Liver (tissue), 3 donors: ENCODE results near the gene ENDOG.

Experiments used
- EGR1 ChIP-seq, 2 donors: IDR thresholded peaks; 2 replicates each; pipeline ENCODE4 v1.6.1; 2016 to 2018; ENCODE audit warnings: antibody characterized with exemption in 2 of 2, low read depth in 2 of 2
- HNF4G ChIP-seq: IDR thresholded peaks from 2 replicates; pipeline ENCODE4 v1.6.1; 2016; ENCODE audit warnings: antibody characterized with exemption
- JUND ChIP-seq, 2 donors: IDR thresholded peaks; 2 replicates each; pipeline ENCODE4 v1.6.1; 2016; ENCODE audit warnings: antibody characterized with exemption in 2 of 2
- RAD21 ChIP-seq, 2 donors: IDR thresholded peaks; 2 replicates each; pipeline ENCODE4 v1.6.1; 2016; ENCODE audit warnings: antibody characterized with exemption in 2 of 2, mild to moderate bottlenecking in 2 of 2
- REST ChIP-seq: IDR thresholded peaks from 2 replicates; pipeline ENCODE4 v1.6.1; 2016; ENCODE audit warnings: antibody characterized with exemption, mild to moderate bottlenecking
- RXRA ChIP-seq, 2 donors: IDR thresholded peaks; 2 replicates each; pipeline ENCODE4 v1.6.1; 2017 to 2018; ENCODE audit warnings: antibody characterized with exemption in 2 of 2, mild to moderate bottlenecking in 1 of 2
- SP1 ChIP-seq: IDR thresholded peaks from 2 replicates; pipeline ENCODE4 v1.6.1; 2018; ENCODE audit warnings: antibody characterized with exemption, mild to moderate bottlenecking
- TF ChIP-seq, protein P1 (sequence below): fragments of 150-350 bp; IDR thresholded peaks from 2 replicates; pipeline ENCODE4 v1.5.1; 2017; ENCODE audit warnings: improper control_type of control experiment, low read depth, low read length; ENCODE audit not compliant: missing input control
- TF ChIP-seq, protein P2 (sequence below): IDR thresholded peaks from 2 replicates; pipeline ENCODE4 v1.6.1; 2016; ENCODE audit warnings: antibody characterized with exemption
- donor health status: healthy.
- donor health status: healthy.

DNA sequence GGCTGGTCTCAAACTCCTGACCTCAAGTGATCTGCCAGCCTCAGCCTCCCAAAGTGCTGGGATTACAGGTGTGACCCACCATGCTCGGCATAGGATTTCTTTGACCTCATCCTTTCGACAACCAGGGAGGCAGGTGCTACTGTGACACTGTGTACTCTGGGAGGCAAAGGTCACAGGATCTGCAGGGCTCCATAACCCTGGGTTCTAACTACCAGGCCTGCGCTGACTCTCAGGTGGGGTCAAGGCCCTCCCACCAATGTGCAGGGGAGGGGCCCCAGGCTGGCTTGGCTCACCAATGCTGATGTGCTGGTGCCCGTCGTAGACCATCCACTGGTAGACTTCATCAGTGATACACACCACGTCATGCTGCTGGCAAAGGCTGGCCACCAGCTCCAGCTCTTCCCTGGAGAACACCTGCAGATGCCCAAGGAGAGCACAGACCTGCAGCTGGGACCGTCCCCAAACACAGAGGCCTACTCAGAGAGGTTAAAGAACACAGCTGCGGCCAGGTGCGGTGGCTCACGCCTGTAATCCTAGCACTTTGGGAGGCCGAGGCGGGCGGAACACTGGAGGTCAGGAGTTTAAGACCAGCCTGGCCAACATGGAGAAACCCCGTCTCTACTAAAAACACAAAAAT is 18.3 kb downstream of the ENDOG start:
- TF ChIP-seq, protein P1, sequence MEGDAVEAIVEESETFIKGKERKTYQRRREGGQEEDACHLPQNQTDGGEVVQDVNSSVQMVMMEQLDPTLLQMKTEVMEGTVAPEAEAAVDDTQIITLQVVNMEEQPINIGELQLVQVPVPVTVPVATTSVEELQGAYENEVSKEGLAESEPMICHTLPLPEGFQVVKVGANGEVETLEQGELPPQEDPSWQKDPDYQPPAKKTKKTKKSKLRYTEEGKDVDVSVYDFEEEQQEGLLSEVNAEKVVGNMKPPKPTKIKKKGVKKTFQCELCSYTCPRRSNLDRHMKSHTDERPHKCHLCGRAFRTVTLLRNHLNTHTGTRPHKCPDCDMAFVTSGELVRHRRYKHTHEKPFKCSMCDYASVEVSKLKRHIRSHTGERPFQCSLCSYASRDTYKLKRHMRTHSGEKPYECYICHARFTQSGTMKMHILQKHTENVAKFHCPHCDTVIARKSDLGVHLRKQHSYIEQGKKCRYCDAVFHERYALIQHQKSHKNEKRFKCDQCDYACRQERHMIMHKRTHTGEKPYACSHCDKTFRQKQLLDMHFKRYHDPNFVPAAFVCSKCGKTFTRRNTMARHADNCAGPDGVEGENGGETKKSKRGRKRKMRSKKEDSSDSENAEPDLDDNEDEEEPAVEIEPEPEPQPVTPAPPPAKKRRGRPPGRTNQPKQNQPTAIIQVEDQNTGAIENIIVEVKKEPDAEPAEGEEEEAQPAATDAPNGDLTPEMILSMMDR, result no peak
- TF ChIP-seq RAD21 (IDR thresholded peaks at IDR 0.05) (no peak), REST (no peak), SP1 (no peak), RXRA (IDR thresholded peaks at IDR 0.05) (peak; percentile 25 to 33), EGR1 (IDR thresholded peaks at IDR 0.05; ENCODE audit: low read depth in 2 of 2) (no peak), JUND (IDR thresholded peaks at IDR 0.05) (no peak), HNF4G (no peak)
- TF ChIP-seq, protein P2, sequence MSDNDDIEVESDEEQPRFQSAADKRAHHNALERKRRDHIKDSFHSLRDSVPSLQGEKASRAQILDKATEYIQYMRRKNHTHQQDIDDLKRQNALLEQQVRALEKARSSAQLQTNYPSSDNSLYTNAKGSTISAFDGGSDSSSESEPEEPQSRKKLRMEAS, result no peak
